Kidney epithelial cell (primary cell): ENCODE measurements around the gene TENM4. TPM values are rescaled to one million over a fixed set of nuclear protein-coding genes. Genes with fewer than 3 reads are reported as not detected.

ENCODE experiments used
- DNase-seq: peaks from one replicate; pipeline ENCODE4 v3.0.0-alpha.2; 2010; ENCODE audit warnings: low read depth
- H3K27me3 ChIP-seq: 2 replicates; pipeline ENCODE4 v1.6.0; 2011; ENCODE audit warnings: low read length; ENCODE audit not compliant: control insufficient read depth, insufficient read depth
- H3K36me3 ChIP-seq: 2 replicates; pipeline ENCODE4 v1.5.1; 2011; ENCODE audit warnings: low read length; ENCODE audit not compliant: control insufficient read depth, insufficient read depth
- H3K4me3 ChIP-seq: 2 replicates; pipeline ENCODE4 v1.5.1; 2011; ENCODE audit warnings: low read depth, mild to moderate bottlenecking, control low read depth, low read length
- total RNA-seq: library from RNA; depleted of rRNA; stranded (reverse); fragments of >200 nt; gene quantifications from 2 replicates; pipeline ENCODE4 v1.2.3, GENCODE V29; 2015
- TF ChIP-seq, protein P1 (sequence below): IDR thresholded peaks from 2 replicates; pipeline ENCODE4 v1.5.1; 2011; ENCODE audit warnings: mild to moderate bottlenecking, moderate library complexity, low read length, control low read depth, inconsistent platforms; ENCODE audit not compliant: insufficient read depth, poor library complexity, severe bottlenecking

The TENM4 gene
- total RNA-seq, 1 donor from 2014 or later = 35.3 TPM

DNA sequence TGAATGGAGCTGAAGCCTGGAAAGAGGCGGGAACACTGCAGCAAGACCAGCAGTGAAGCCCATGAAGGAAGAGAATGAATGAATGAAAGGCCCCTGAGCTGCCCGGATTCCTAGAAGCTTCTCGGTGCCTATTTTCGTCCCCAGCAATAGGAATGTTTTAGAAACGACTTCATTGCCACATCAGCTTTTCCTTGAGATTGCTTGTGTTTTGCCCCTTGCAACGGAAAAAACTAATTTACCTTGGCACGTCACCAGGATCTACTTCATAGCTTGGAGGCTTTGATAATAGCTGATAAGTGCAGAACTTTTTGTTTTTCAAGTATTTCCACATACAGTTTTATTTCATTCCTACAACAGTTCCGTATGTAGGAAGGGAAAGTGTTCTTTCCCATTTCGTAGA, 617.2 kb downstream of the TENM4 start:
- TF ChIP-seq, protein P1, sequence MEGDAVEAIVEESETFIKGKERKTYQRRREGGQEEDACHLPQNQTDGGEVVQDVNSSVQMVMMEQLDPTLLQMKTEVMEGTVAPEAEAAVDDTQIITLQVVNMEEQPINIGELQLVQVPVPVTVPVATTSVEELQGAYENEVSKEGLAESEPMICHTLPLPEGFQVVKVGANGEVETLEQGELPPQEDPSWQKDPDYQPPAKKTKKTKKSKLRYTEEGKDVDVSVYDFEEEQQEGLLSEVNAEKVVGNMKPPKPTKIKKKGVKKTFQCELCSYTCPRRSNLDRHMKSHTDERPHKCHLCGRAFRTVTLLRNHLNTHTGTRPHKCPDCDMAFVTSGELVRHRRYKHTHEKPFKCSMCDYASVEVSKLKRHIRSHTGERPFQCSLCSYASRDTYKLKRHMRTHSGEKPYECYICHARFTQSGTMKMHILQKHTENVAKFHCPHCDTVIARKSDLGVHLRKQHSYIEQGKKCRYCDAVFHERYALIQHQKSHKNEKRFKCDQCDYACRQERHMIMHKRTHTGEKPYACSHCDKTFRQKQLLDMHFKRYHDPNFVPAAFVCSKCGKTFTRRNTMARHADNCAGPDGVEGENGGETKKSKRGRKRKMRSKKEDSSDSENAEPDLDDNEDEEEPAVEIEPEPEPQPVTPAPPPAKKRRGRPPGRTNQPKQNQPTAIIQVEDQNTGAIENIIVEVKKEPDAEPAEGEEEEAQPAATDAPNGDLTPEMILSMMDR = no peak
- Histone ChIP-seq H3K27me3 (no peaks in the 10 kb centered on the region), H3K36me3 (no peaks in the 10 kb centered on the region), H3K4me3 (no peak overlapping the region)
- DNase-seq = no peak

DNA sequence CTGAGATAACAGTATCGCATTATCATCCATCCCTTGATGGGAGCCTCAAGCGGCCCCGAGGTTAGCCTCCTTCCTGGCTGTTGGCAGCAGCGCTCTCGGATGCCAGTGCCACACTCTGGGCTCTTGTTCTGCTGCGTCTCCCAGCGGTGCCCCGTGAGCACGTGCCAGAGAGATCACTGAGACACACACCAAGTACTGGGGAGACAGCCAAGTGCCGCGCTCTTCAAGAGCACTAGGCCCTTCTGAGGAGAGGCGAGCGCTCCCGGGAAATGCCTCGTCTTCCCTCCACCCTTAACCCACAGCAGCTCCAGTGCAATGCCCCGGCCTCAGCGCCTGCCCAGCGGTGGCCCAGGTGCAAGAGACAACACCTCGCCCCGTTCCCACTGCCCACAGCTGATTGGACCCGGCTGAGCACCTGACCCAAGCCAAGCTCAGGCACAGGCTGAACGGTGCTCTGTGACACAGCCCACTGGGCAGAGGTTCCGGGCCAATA, 617.9 kb downstream of the TENM4 start:
- TF ChIP-seq, protein P1 = no peak
- H3K27me3 ChIP-seq = no peaks in the 10 kb centered on the region
- no peaks in the 10 kb centered on the region for H3K36me3 ChIP-seq
- H3K4me3 ChIP-seq = no peak overlapping the region
- no peak for DNase-seq

DNA sequence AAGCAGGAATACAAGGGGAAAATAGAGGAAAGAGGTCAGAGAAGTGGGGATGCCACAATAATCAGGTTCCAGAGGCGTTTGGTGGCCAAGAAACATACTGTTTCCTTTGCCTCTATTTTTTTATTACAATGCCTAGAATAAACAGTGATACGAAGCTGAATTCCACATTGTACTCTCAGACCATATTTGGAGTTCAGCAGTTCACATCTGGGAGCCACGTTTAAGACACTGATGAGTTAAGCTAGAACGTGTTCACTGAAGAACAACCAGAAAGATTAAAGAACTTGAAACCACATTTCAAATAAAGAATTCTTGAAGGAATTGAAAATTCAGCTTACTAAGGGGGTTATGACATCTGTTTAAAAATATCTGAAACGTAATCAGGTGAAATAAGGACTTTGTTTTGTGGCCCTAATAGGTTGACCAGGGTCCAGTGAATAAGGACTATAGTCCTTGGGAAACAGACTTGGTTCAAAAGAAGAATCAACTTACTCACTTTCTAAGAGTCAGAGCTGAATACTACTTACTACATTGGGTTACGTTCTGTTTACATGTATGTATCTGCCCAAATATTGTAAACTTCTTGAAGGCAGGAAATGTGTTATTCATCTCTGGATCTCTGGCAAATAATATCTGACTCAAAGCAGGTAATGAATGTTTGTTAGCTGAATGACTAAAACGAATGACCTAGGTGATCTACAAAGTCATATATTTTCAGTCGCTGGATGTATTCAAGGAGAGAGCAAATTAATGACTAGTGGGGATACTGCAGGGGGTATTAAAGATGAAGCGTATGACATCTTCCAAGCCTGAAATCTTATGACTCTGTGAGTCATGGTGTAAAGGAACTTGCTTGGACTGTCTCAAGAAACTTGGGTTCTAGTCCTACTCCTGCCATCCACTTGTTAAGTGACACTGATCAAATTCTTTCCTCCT, 619.2 kb downstream of the TENM4 start:
- TF ChIP-seq, protein P1 = no peak
- Histone ChIP-seq H3K36me3 (no peaks in the 10 kb centered on the region), H3K4me3 (no peak overlapping the region), H3K27me3 (no peaks in the 10 kb centered on the region)
- no peak for DNase-seq

DNA sequence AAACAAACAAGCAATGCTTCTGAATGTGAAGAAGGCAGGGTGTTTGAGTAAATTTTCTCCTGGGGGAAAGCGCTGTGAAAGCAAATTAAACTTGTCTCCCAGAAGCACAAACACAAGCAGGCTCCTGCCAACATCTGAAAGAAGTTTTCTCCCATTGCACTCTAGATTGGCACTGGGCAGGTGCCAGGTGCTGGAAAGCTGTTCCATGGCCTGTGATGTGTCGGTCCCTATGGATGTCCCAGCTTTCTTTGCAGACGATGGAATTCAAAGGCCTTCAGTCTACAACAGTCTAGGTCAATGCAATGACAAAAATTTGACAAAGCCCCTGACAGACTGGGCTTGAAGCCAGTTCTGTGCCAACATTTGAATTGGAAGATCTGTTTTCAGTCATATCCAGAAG, 620.1 kb downstream of the TENM4 start:
- Histone ChIP-seq H3K36me3 (no peaks in the 10 kb centered on the region), H3K27me3 (no peaks in the 10 kb centered on the region), H3K4me3 (no peak overlapping the region)
- DNase-seq = no peak
- TF ChIP-seq, protein P1 = no peak

DNA sequence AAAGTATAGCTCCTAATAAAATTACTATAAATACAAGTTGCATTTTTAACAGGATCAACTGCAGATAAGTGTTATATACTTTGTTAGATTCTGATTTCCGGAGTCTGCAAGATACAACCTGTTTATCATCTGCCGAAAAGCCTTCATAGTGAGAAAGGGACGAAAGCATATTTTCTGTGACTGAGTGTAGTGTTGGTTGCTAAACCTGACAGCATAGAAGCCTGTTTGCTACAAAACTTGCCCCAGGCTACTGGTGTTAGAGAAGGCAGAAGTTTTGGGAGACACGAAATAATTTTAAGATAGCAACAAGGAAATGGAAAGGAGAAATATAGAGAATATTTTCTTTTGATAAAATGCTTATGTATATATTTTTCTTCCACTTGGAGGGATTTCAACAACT, 622.6 kb downstream of the TENM4 start:
- Histone ChIP-seq H3K36me3 (no peaks in the 10 kb centered on the region), H3K27me3 (no peaks in the 10 kb centered on the region), H3K4me3 (no peak overlapping the region)
- TF ChIP-seq, protein P1 = no peak
- no peak for DNase-seq
